ENCODE results near the gene FAM135A. TPM values are rescaled to one million over a fixed set of nuclear protein-coding genes. Genes with fewer than 3 reads are reported as not detected.
"Not testable (repeated sequence)": the region's sequence is repeated elsewhere in the genome, so short reads cannot be mapped to it uniquely, and the experiment has no call there.

FAM135A gene
- total and polyA plus RNA-seq, 2 of the 4 experiments (the other 2 are of a cell fraction), result 2.2 to 7.9 TPM

DNA sequence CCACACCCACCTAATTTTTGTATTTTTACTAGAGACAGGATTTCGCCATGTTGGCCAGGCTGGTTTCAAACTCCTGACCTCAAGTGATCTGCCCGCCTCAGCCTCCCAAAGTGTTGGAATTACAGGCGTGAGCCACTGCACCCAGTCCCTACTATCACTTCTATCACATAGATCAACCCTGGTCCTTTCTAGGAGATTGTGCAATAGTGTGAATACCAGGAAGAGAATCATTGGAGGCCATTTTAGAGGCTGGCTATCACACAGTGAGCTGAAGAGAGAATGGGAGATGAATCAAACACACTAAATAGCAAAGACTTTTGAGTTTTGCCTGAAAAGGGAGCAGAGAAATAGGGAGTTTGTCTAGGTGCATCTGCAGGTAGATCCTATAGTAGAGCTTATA lies 57.2 kb downstream of the FAM135A start:
- peak; percentile 80 for TF ChIP-seq CEBPB (IDR thresholded peaks at IDR 0.05; ENCODE audit: low read depth, low read length)
- intact Hi-C loops (cut with micrococcal nuclease); H3K27me3 ChIP-seq (ENCODE audit: control insufficient read depth, insufficient read depth, low read length); H2BK15ac ChIP-seq (ENCODE audit: low read depth, low read length); H3K27ac ChIP-seq (ENCODE audit: insufficient read depth, low read length); H3K4ac ChIP-seq (ENCODE audit: low read depth, low read length); H3K79me1 ChIP-seq (ENCODE audit: low read depth in 1 of 2, low read length in 2 of 2); POLR2A ChIA-PET (ENCODE audit: unreplicated experiment); H2AFZ ChIP-seq (replicated peaks; ENCODE audit: low read length, poor library complexity); H3K23ac ChIP-seq (ENCODE audit: low read depth, low read length); in situ Hi-C loops (cut with MboI; ENCODE audit: low sequenced_read_pairs); ATAC-seq (ENCODE audit: low read depth); H4K91ac ChIP-seq (ENCODE audit: insufficient read depth, low read depth, low read length); H4K8ac ChIP-seq (ENCODE audit: low read depth in 2 of 2, low read length in 2 of 2); CTCF ChIA-PET; H3K56ac ChIP-seq (ENCODE audit: extremely low read depth, insufficient read depth, low read length); H2AK5ac ChIP-seq (ENCODE audit: low read depth, low read length); DNase-seq; H2BK20ac ChIP-seq (ENCODE audit: low read depth, low read length); H3K18ac ChIP-seq (ENCODE audit: low read depth, low read length); dilution Hi-C loops (cut with HindIII; ENCODE audit: low sequenced_read_pairs, unreplicated experiment); H4K20me1 ChIP-seq (ENCODE audit: insufficient read depth, low read length); BruUV-seq (replicated peaks); H2BK5ac ChIP-seq (ENCODE audit: low read depth, low read length, poor library complexity, severe bottlenecking); H3K14ac ChIP-seq (replicated peaks; ENCODE audit: low read depth, low read length); H3K9me1 ChIP-seq (ENCODE audit: insufficient read depth, low read length); H3K36me3 ChIP-seq (ENCODE audit: control insufficient read depth, insufficient read depth, low read length); H4K5ac ChIP-seq (ENCODE audit: low read depth, low read length); H3K4me2 ChIP-seq (ENCODE audit: low read depth, low read length); H3K9ac ChIP-seq (ENCODE audit: low read depth, low read length); H2AK9ac ChIP-seq (replicated peaks; ENCODE audit: low read depth, low read length, poor library complexity); H3K9me3 ChIP-seq (ENCODE audit: control insufficient read depth, insufficient read depth, low read length); H2BK120ac ChIP-seq (ENCODE audit: low read depth, low read length); H3K4me1 ChIP-seq (ENCODE audit: control insufficient read depth, insufficient read depth, low read length); H3K4me3 ChIP-seq (ENCODE audit: insufficient read depth, low read depth, low read length): not testable (repeated sequence)
- WGBS, 2 experiments (ENCODE audit: extremely low coverage in 2 of 2, insufficient read length in 1 of 2), result no CpG with 5 or more reads among the region's 3 CpGs

Measured in IMR-90 (cell line).